ENCODE data around the gene ATF6B. TPM values are rescaled to one million over a fixed set of nuclear protein-coding genes. Genes with fewer than 3 reads are reported as not detected.
A peak's percentile ranks its signal among the peaks of the same experiment; 100 is the strongest.
"Not testable (repeated sequence)": the region's sequence is repeated elsewhere in the genome, so short reads cannot be mapped to it uniquely, and the experiment has no call there.

ATF6B gene
- total RNA-seq, 1 experiment from 2014 or later: 87.2 TPM

- ChIA-PET POLR2A (ENCODE audit: unreplicated experiment) (interaction anchor here (0.5 to 0.6 kb wide), 2 partner anchors 8 to 12 kb away, joined by 4 to 6 read pairs; no protein-coding TSS in a partner anchor), CTCF (no interaction called here)
- intact Hi-C loops (cut with micrococcal nuclease; ENCODE audit: unreplicated experiment): no loop called here
- TF ChIP-seq EZH2 (IDR thresholded peaks at IDR 0.05; ENCODE audit: low read depth) (no peak), CTCF (conservative IDR thresholded peaks at IDR 0.05) (no peak)
- Histone ChIP-seq H3F3A (ENCODE audit: insufficient read depth, low read depth) (peaks cover 32% of the 10 kb centered on the region; the same call in 1 of the 2 replicates), H3K27me3 (ENCODE audit: insufficient read depth, low read depth) (no peaks in the 10 kb centered on the region), H3K9me3 (ENCODE audit: insufficient read depth, low read depth) (no peaks in the 10 kb centered on the region), H4K20me1 (ENCODE audit: insufficient read depth) (no peaks in the 10 kb centered on the region), H3K36me3 (ENCODE audit: low read depth) (no peaks in the 10 kb centered on the region), H3K4me1 (replicated peaks; ENCODE audit: insufficient read depth) (peaks cover 32% of the 10 kb centered on the region), H3K4me3 (peak overlapping the region; percentile 11; the same call in 1 of the 2 replicates), H3K27ac (peak overlapping the region; percentile 82), H3K9me2 (ENCODE audit: insufficient read depth) (no peaks in the 10 kb centered on the region), H2AFZ (peak overlapping the region; percentile 47), H3K4me2 (peak overlapping the region; percentile 48), H3K79me2 (ENCODE audit: low read depth) (no peaks in the 10 kb centered on the region)
- no peak for DNase-seq
- BruUV-seq (replicated peaks): no TSS peak
These were observed 18.2 kb upstream of the ATF6B start for GRCh38 chr6:32146287-32146686.

- peaks cover 32% of the 10 kb centered on the region for H3K4me1 ChIP-seq (replicated peaks; ENCODE audit: insufficient read depth)
- not testable (repeated sequence) for BruUV-seq (replicated peaks); H3K9me3 ChIP-seq (ENCODE audit: insufficient read depth, low read depth); H3K36me3 ChIP-seq (ENCODE audit: low read depth); H3K79me2 ChIP-seq (ENCODE audit: low read depth); H3K27me3 ChIP-seq (ENCODE audit: insufficient read depth, low read depth); H4K20me1 ChIP-seq (ENCODE audit: insufficient read depth); H3K4me3 ChIP-seq; H3K9me2 ChIP-seq (ENCODE audit: insufficient read depth)
- H2AFZ ChIP-seq: peak overlapping the region; percentile 76
- intact Hi-C loops (cut with micrococcal nuclease; ENCODE audit: unreplicated experiment): loop anchor here (1.0 kb wide), 1 partner anchor 14 kb away; the partner anchor contains the start of gene FKBPL
- ChIA-PET POLR2A (ENCODE audit: unreplicated experiment) (interaction anchor here (0.5 to 1.1 kb wide), 3 partner anchors 9 to 44 kb away, joined by 3 to 12 read pairs (median 4); no protein-coding TSS in a partner anchor), CTCF (interaction anchor here (0.7 kb wide), 1 partner anchor 35 kb away, joined by 3 read pairs; no protein-coding TSS in a partner anchor)
- H3F3A ChIP-seq (ENCODE audit: insufficient read depth, low read depth): peaks cover 32% of the 10 kb centered on the region; the same call in 1 of the 2 replicates
- peak; percentile 52 to 70 for DNase-seq
- peak overlapping the region; percentile 66 for H3K27ac ChIP-seq
- peak overlapping the region; percentile 35 for H3K4me2 ChIP-seq
These were observed 16.2 kb upstream of the ATF6B start for GRCh38 chr6:32144238-32144637.

- Histone ChIP-seq H3K27me3 (ENCODE audit: insufficient read depth, low read depth) (no peaks in the 10 kb centered on the region), H4K20me1 (ENCODE audit: insufficient read depth) (no peaks in the 10 kb centered on the region), H3K4me1 (replicated peaks; ENCODE audit: insufficient read depth) (peaks cover 19% of the 10 kb centered on the region), H3K9me2 (ENCODE audit: insufficient read depth) (no peaks in the 10 kb centered on the region), H3K36me3 (ENCODE audit: low read depth) (no peaks in the 10 kb centered on the region), H2AFZ (no peak overlapping the region), H3K4me2 (no peak overlapping the region), H3K79me2 (ENCODE audit: low read depth) (no peaks in the 10 kb centered on the region), H3K9me3 (ENCODE audit: insufficient read depth, low read depth) (no peaks in the 10 kb centered on the region), H3F3A (ENCODE audit: insufficient read depth, low read depth) (peaks cover 16% of the 10 kb centered on the region; the same call in 1 of the 2 replicates), H3K4me3 (no peak overlapping the region), H3K27ac (no peak overlapping the region)
- intact Hi-C loops (cut with micrococcal nuclease; ENCODE audit: unreplicated experiment): no loop called here
- BruUV-seq (replicated peaks): no TSS peak
- ChIA-PET POLR2A (ENCODE audit: unreplicated experiment) (no interaction called here), CTCF (interaction anchor here (0.6 kb wide), 1 partner anchor 471 kb away, joined by 13 read pairs; no protein-coding TSS in a partner anchor)
- DNase-seq: no peak
- TF ChIP-seq EZH2 (IDR thresholded peaks at IDR 0.05; ENCODE audit: low read depth) (no peak), CTCF (conservative IDR thresholded peaks at IDR 0.05) (no peak)
These were observed 12.5 kb upstream of the ATF6B start for GRCh38 chr6:32140420-32141046.

Data from PC-9 (cell line).